IPS-18c (cell line): ENCODE results near the gene CSNK1A1L.

Source experiments
- H3K4me3 ChIP-seq: 2 replicates; pipeline ENCODE4 v1.7.0; 2013; ENCODE audit warnings: low read depth, mild to moderate bottlenecking, low read length, moderate library complexity; ENCODE audit not compliant: insufficient read depth
- H3K9me3 ChIP-seq: one replicate; pipeline ENCODE4 v1.6.1; 2013; ENCODE audit warnings: mild to moderate bottlenecking, low read length, moderate library complexity; ENCODE audit not compliant: control insufficient read depth, insufficient read depth

The CSNK1A1L gene

GRCh38 chr13:37105251-37105714 lies at the start of gene CSNK1A1L:
CSNK1A1L (minus strand) TSS chr13:37105664; CDS start chr13:37105256, 408 bp downstream.
- no peaks in the 10 kb centered on the region for H3K9me3 ChIP-seq
- H3K4me3 ChIP-seq: no peak within 1 kb of the TSS

- no peaks in the 10 kb centered on the region for H3K9me3 ChIP-seq
- H3K4me3 ChIP-seq: no peak overlapping the region
These were observed 43.9 kb upstream of the CSNK1A1L start for GRCh38 chr13:37149380-37149779.

GRCh38 chr13:37148501-37148900 lies 43.0 kb upstream of the CSNK1A1L start:
- Histone ChIP-seq H3K9me3 (no peaks in the 10 kb centered on the region), H3K4me3 (no peak overlapping the region)

GRCh38 chr13:37144661-37145060 lies 39.2 kb upstream of the CSNK1A1L start:
- no peak overlapping the region for H3K4me3 ChIP-seq
- H3K9me3 ChIP-seq: no peaks in the 10 kb centered on the region

GRCh38 chr13:37143911-37144310 lies 38.4 kb upstream of the CSNK1A1L start:
- H3K4me3 ChIP-seq: no peak overlapping the region

GRCh38 chr13:37142877-37143276 lies 37.4 kb upstream of the CSNK1A1L start:
- no peak overlapping the region for H3K4me3 ChIP-seq
- no peaks in the 10 kb centered on the region for H3K9me3 ChIP-seq

More at GRCh38 chr13:37143911-37144310, 38.4 kb upstream of the CSNK1A1L start:
- no peaks in the 10 kb centered on the region for H3K9me3 ChIP-seq

GRCh38 chr13:37141011-37141410 lies 35.5 kb upstream of the CSNK1A1L start:
- no peak overlapping the region for H3K4me3 ChIP-seq

GRCh38 chr13:37139356-37139755 lies 33.9 kb upstream of the CSNK1A1L start:
- H3K9me3 ChIP-seq: no peaks in the 10 kb centered on the region
- no peak overlapping the region for H3K4me3 ChIP-seq

More at GRCh38 chr13:37141011-37141410, 35.5 kb upstream of the CSNK1A1L start:
- H3K9me3 ChIP-seq: no peaks in the 10 kb centered on the region

- H3K4me3 ChIP-seq: no peak overlapping the region
- H3K9me3 ChIP-seq: no peaks in the 10 kb centered on the region
These were observed 33.5 kb upstream of the CSNK1A1L start for GRCh38 chr13:37138926-37139325.

- Histone ChIP-seq H3K9me3 (no peaks in the 10 kb centered on the region), H3K4me3 (no peak overlapping the region)
These were observed 32.7 kb upstream of the CSNK1A1L start for GRCh38 chr13:37138169-37138568.

- Histone ChIP-seq H3K4me3 (no peak overlapping the region), H3K9me3 (no peaks in the 10 kb centered on the region)
These were observed 31.2 kb upstream of the CSNK1A1L start for GRCh38 chr13:37136633-37137032.

- Histone ChIP-seq H3K4me3 (no peak overlapping the region), H3K9me3 (no peaks in the 10 kb centered on the region)
These were observed 30.7 kb upstream of the CSNK1A1L start for GRCh38 chr13:37136187-37136586.

GRCh38 chr13:37134411-37135041 lies 29.1 kb upstream of the CSNK1A1L start:
- Histone ChIP-seq H3K4me3 (no peak overlapping the region), H3K9me3 (no peaks in the 10 kb centered on the region)

- no peaks in the 10 kb centered on the region for H3K9me3 ChIP-seq
- no peak overlapping the region for H3K4me3 ChIP-seq
These were observed 26.7 kb upstream of the CSNK1A1L start for GRCh38 chr13:37132211-37132610.

- Histone ChIP-seq H3K4me3 (no peak overlapping the region), H3K9me3 (no peaks in the 10 kb centered on the region)
These were observed 25.6 kb upstream of the CSNK1A1L start for GRCh38 chr13:37131092-37131491.

- no peak overlapping the region for H3K4me3 ChIP-seq
- H3K9me3 ChIP-seq: no peaks in the 10 kb centered on the region
These were observed 24.4 kb upstream of the CSNK1A1L start for GRCh38 chr13:37129866-37130265.

GRCh38 chr13:37127691-37128241 lies 22.3 kb upstream of the CSNK1A1L start:
- H3K9me3 ChIP-seq: no peaks in the 10 kb centered on the region
- H3K4me3 ChIP-seq: no peak overlapping the region

GRCh38 chr13:37123337-37123736 lies 17.9 kb upstream of the CSNK1A1L start:
- Histone ChIP-seq H3K4me3 (no peak overlapping the region), H3K9me3 (no peaks in the 10 kb centered on the region)

- H3K4me3 ChIP-seq: no peak overlapping the region
- no peaks in the 10 kb centered on the region for H3K9me3 ChIP-seq
These were observed 12.6 kb upstream of the CSNK1A1L start for GRCh38 chr13:37118016-37118415.
